ENCODE data around the gene HPS1. TPM values are rescaled to one million over a fixed set of nuclear protein-coding genes. Genes with fewer than 3 reads are reported as not detected.

Gene HPS1
- total RNA-seq, 1 experiment from 2014 or later, result 47.4 TPM

GRCh38 chr10:98378722-98379121, 68.0 kb downstream of the HPS1 start:
- DNase-seq, result no peak
- Mint-ChIP-seq H3K27ac (no peak overlapping the region), H3K27me3 (ENCODE audit: low read depth) (no peaks in the 10 kb centered on the region; the same call in 1 of the 2 replicates), H3K4me1 (peaks cover 23% of the 10 kb centered on the region in 2 experiments), H3K36me3 (ENCODE audit: insufficient read depth in 1 of 3, low read depth in 3 of 3) (peaks cover 0 to 3% (median 2%) of the 10 kb centered on the region in 3 experiments; a peak in 3 of 7 replicates), H3K9me3 (peaks cover 7 to 11% of the 10 kb centered on the region in 2 experiments; a peak in 4 of 5 replicates), H3K4me3 (no peak overlapping the region)
- Histone ChIP-seq H2BK5ac (ENCODE audit: insufficient read length, low read length) (no peak overlapping the region), H3K18ac (ENCODE audit: insufficient read length, low read depth, low read length) (no peak overlapping the region), H4K8ac (replicated peaks; ENCODE audit: insufficient read length, low read depth, low read length) (no peak overlapping the region), H3K9me3 (ENCODE audit: control insufficient read depth, low read depth, low read length) (no peaks in the 10 kb centered on the region), H3K27me3 (ENCODE audit: insufficient read depth, low read length) (no peaks in the 10 kb centered on the region), H3K4me1 (ENCODE audit: insufficient read depth, low read length) (no peaks in the 10 kb centered on the region; the same call in 1 of the 2 replicates), H2AK5ac (ENCODE audit: insufficient read length, low read length) (no peak overlapping the region), H4K5ac (ENCODE audit: insufficient read length, low read depth, low read length) (no peak overlapping the region), H3T11ph (ENCODE audit: low read length) (no peak overlapping the region), H2AFZ (ENCODE audit: low read length) (no peak overlapping the region), H4K20me1 (ENCODE audit: control insufficient read depth, insufficient read depth, insufficient read length) (no peaks in the 10 kb centered on the region), H3K14ac (ENCODE audit: insufficient read depth, low read length) (no peak overlapping the region), H3K4me2 (ENCODE audit: insufficient read depth, insufficient read length, low read length) (no peak overlapping the region), H3K79me1 (ENCODE audit: insufficient read depth, low read depth, low read length, poor library complexity, severe bottlenecking) (no peaks in the 10 kb centered on the region), H2BK20ac (ENCODE audit: low read depth, low read length, poor library complexity, severe bottlenecking) (no peak overlapping the region), H3K79me2 (ENCODE audit: insufficient read depth, low read length) (no peaks in the 10 kb centered on the region), H3K4ac (ENCODE audit: low read depth, low read length) (no peak overlapping the region), H2BK120ac (ENCODE audit: low read depth, low read length, poor library complexity, severe bottlenecking) (no peak overlapping the region), H2BK12ac (ENCODE audit: insufficient read length, low read depth, low read length) (no peak overlapping the region), H3K23ac (ENCODE audit: insufficient read length, low read depth, low read length) (no peak overlapping the region), H4K91ac (ENCODE audit: insufficient read length, low read depth, low read length) (no peak overlapping the region), H2BK15ac (ENCODE audit: low read depth, low read length) (no peak overlapping the region), H3K9ac (ENCODE audit: extremely low read depth, insufficient read length, low read length) (no peak overlapping the region), H3K56ac (ENCODE audit: insufficient read length, low read depth, low read length) (no peak overlapping the region), H3K23me2 (ENCODE audit: insufficient read length, low read depth, low read length, poor library complexity, severe bottlenecking) (no peaks in the 10 kb centered on the region), H3K27ac (ENCODE audit: insufficient read length, low read depth, low read length) (no peak overlapping the region)
- TF ChIP-seq, protein P1, sequence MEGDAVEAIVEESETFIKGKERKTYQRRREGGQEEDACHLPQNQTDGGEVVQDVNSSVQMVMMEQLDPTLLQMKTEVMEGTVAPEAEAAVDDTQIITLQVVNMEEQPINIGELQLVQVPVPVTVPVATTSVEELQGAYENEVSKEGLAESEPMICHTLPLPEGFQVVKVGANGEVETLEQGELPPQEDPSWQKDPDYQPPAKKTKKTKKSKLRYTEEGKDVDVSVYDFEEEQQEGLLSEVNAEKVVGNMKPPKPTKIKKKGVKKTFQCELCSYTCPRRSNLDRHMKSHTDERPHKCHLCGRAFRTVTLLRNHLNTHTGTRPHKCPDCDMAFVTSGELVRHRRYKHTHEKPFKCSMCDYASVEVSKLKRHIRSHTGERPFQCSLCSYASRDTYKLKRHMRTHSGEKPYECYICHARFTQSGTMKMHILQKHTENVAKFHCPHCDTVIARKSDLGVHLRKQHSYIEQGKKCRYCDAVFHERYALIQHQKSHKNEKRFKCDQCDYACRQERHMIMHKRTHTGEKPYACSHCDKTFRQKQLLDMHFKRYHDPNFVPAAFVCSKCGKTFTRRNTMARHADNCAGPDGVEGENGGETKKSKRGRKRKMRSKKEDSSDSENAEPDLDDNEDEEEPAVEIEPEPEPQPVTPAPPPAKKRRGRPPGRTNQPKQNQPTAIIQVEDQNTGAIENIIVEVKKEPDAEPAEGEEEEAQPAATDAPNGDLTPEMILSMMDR (conservative IDR thresholded peaks at IDR 0.05), result no peak
- no CpG with 5 or more reads among the region's 4 CpGs for WGBS (ENCODE audit: extremely low coverage, insufficient read length, low lambda C conversion rate)
